NCI-H524 (cell line): ENCODE measurements around the gene DIS3L2.

Experiments
- DNase-seq, 2 experiments: peaks; one replicate each; lab custom pipeline; 2025; lab: John Stamatoyannopoulos, UW

Gene DIS3L2

GRCh38 chr2:231961349-231962166 is at the start of gene DIS3L2:
DIS3L2 (plus strand) TSS chr2:231961713; CDS start chr2:232014928, 53,215 bp downstream.
- peak; percentile 72 to 75 for DNase-seq

- no peak for DNase-seq
Observed at GRCh38 chr2:231914077-231914690, 47.3 kb upstream of the DIS3L2 start.

- DNase-seq = peak in 1 of 2 experiments; percentile 4
Observed at GRCh38 chr2:231917280-231918066, 44.0 kb upstream of the DIS3L2 start.

- no peak for DNase-seq
Observed at GRCh38 chr2:231918501-231919330, 42.8 kb upstream of the DIS3L2 start.

GRCh38 chr2:231919341-231920035 is 42.0 kb upstream of the DIS3L2 start:
- DNase-seq = no peak

- DNase-seq = no peak
Observed at GRCh38 chr2:231920366-231920765, 41.1 kb upstream of the DIS3L2 start.

- no peak for DNase-seq
Observed at GRCh38 chr2:231920795-231921194, 40.7 kb upstream of the DIS3L2 start.

GRCh38 chr2:231922311-231923009 is 39.1 kb upstream of the DIS3L2 start:
- no peak for DNase-seq

GRCh38 chr2:231923010-231923344 is 38.5 kb upstream of the DIS3L2 start:
- no peak for DNase-seq

- DNase-seq = no peak
Observed at GRCh38 chr2:231923951-231924888, 37.3 kb upstream of the DIS3L2 start.

GRCh38 chr2:231924889-231925275 is 36.6 kb upstream of the DIS3L2 start:
- DNase-seq = no peak

GRCh38 chr2:231925303-231926179 is 36.0 kb upstream of the DIS3L2 start:
- DNase-seq = peak; percentile 35 to 79

- DNase-seq = peak; percentile 75 to 90
Observed at GRCh38 chr2:231926180-231926741, 35.3 kb upstream of the DIS3L2 start, which contains the start of gene NPPC. NPPC (minus strand) TSS chr2:231926396; CDS start chr2:231926249, 147 bp downstream.

GRCh38 chr2:231926761-231927565 is 34.5 kb upstream of the DIS3L2 start:
- peak; percentile 28 to 71 for DNase-seq

- no peak for DNase-seq
Observed at GRCh38 chr2:231927566-231927890, 34.0 kb upstream of the DIS3L2 start.

- peak in 1 of 2 experiments; percentile 24 for DNase-seq
Observed at GRCh38 chr2:231928481-231928880, 33.0 kb upstream of the DIS3L2 start.
